Spleen (tissue), 7 donors: ENCODE measurements around the gene SLCO4A1.

ENCODE experiments used
- POLR2A ChIP-seq, 3 donors: fragments of 450-650 bp; IDR thresholded peaks; one replicate each; pipeline ENCODE4 v1.5.1; 2017; ENCODE audit warnings: antibody characterized with exemption in 3 of 3, mild to moderate bottlenecking in 1 of 3
- POLR2AphosphoS5 ChIP-seq, 3 donors: sonication (generic); formaldehyde crosslinking; IDR thresholded peaks; one replicate each; pipeline ENCODE4 v1.5.1; 2017; ENCODE audit warnings: antibody characterized with exemption in 3 of 3
- TF ChIP-seq, protein P1 (sequence below), 11 experiments: fragments of 200-600 bp in 7 of 11; fragments of 450-650 bp in 4 of 11; sonication (generic) in 4 of 11; IDR thresholded peaks in 8 of 11; conservative IDR thresholded peaks in 3 of 11; 1 replicate in 7 of 11; 2 replicates in 4 of 11; pipeline versions ENCODE4 v1.4.0 to v1.8.0; 2016 to 2021; ENCODE audit warnings: antibody characterized with exemption in 11 of 11, inconsistent platforms in 4 of 11, mild to moderate bottlenecking in 1 of 11
- donor health status: DM: no; HTN: no; CAD: no; lungs with moderate emphysema.
- donor health status: DM: no; HTN: no; CAD: no.
- donor health status: DM: no; HTN: no; CAD: no.

DNA sequence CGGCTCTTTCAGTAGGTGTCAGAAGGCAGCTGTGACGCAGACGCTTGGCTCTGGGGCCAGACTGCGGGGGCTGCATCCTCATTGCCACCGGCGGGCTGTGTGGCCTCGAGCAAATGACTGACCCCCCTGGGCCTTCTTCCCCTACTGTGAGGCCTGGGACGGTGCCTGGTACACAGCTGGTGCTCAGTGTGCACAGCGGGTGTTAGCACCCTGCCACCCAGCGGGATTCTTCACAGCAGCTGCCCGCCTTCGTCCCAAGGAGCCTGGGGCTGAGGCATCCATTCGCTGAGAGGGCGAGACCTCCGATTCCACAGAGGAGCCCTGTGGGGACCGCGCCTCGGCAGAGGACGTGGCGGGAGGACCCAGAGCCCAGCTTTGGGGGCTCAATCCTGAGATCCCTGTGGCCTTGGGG, 10.6 kb downstream of the SLCO4A1 start:
- TF ChIP-seq, protein P1, sequence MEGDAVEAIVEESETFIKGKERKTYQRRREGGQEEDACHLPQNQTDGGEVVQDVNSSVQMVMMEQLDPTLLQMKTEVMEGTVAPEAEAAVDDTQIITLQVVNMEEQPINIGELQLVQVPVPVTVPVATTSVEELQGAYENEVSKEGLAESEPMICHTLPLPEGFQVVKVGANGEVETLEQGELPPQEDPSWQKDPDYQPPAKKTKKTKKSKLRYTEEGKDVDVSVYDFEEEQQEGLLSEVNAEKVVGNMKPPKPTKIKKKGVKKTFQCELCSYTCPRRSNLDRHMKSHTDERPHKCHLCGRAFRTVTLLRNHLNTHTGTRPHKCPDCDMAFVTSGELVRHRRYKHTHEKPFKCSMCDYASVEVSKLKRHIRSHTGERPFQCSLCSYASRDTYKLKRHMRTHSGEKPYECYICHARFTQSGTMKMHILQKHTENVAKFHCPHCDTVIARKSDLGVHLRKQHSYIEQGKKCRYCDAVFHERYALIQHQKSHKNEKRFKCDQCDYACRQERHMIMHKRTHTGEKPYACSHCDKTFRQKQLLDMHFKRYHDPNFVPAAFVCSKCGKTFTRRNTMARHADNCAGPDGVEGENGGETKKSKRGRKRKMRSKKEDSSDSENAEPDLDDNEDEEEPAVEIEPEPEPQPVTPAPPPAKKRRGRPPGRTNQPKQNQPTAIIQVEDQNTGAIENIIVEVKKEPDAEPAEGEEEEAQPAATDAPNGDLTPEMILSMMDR (IDR thresholded peaks at IDR 0.05 in 8 of 11, conservative IDR thresholded peaks at IDR 0.05 in 3 of 11): no peak
- TF ChIP-seq POLR2A (IDR thresholded peaks at IDR 0.05) (no peak), POLR2AphosphoS5 (IDR thresholded peaks at IDR 0.05) (no peak)
